Lung microvascular endothelial cell (primary cell): Measurements from ENCODE around the gene RBFOX1. TPM values are rescaled to one million over a fixed set of nuclear protein-coding genes. Genes with fewer than 3 reads are reported as not detected.

Experiments used
- DNase-seq, 2 donors: peaks; one replicate each; pipeline versions ENCODE4 v3.0.0 to v3.0.0-alpha.2; 2010; ENCODE audit warnings: low read depth in 2 of 2
- total RNA-seq: library from RNA; depleted of rRNA; stranded (reverse); fragments of >200 nt; gene quantifications from 2 replicates; pipeline ENCODE4 v1.2.1, GENCODE V29; 2014

Gene RBFOX1
- total RNA-seq, 1 donor from 2014 or later = not detected

- no peak for DNase-seq
Observed at GRCh38 chr16:7675628-7676027, 343.0 kb downstream of the RBFOX1 start.

DNA sequence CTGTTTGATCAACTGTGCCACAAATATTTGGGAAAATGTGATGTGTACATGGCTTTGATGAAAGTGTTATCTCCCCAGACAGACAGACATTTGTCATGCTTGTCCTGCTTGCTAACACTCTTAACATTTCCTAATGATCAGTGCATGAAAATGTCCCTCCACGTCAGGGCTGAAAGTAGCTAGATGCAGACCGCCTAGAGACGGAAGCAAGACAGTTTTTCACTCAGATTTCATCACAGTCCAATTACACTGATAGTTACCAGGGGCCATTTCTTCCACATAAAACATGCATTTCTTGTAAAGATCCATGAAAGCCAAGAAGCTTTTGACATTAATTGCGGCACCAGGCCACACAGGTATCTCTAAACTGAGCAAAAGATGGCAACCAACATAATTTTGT, 347.7 kb downstream of the RBFOX1 start:
- no peak for DNase-seq

DNA sequence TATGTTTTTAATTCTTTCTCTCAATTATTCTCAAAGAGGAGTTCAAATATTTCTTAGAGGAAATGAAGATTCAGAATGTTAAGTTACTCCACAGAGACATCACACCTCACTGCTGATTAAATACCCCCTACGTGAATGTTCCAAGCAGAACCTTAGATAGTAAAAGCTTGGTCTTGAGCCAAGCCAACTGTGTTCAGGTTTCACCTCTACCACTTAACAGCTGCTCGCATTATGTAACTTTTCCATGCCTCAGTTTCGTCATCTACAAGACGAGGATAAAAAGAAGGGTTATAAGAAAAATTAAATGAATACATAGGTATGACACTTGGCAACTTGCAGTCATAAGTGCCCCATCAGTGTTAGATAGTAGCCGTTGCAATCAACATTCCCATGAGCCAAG, 356.2 kb downstream of the RBFOX1 start:
- no peak for DNase-seq

GRCh38 chr16:7689234-7689633, 356.6 kb downstream of the RBFOX1 start:
- DNase-seq = no peak

- DNase-seq = no peak
Observed at GRCh38 chr16:7691533-7691932, 358.9 kb downstream of the RBFOX1 start.

DNA sequence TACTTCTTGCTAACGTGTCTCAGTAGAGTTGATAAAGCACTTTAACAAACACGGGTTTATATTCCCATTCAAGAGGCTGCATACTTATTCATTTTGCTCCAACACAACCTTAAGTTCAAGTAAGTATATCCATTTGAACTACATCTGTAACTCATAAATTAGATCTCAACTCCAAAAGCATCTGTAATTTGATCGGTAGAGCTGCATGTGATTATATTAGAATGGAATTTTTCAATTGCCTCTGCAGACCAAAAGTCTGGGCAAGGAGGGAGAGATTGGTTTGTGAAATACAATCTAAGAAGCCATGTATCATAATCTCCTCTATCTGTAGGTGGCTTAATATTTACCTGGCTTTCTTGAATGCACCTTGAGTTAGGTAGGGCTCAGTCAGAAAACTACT, 371.0 kb downstream of the RBFOX1 start:
- DNase-seq = no peak

GRCh38 chr16:7705885-7706284, 373.2 kb downstream of the RBFOX1 start:
- DNase-seq = no peak

DNA sequence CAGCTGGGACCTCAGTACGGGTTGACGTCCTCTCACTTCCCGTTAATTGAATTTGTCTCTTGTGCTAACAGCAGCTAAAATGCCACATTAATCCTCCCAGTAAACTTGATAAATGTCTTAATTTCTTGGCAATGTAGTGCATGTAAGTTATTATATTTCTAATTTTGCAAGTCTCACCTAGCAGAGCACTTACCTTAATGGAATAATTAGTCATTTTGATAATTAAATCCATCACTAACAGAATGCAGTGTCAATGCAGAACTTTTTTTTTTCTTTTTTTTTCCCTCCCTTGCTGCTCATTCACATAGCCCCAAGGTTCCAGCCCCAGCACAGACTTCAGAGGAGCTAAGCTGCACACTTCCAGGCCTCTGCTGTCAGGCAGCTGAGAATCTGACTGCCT, 376.5 kb downstream of the RBFOX1 start:
- no peak for DNase-seq

GRCh38 chr16:7713244-7713643, 380.6 kb downstream of the RBFOX1 start:
- no peak for DNase-seq

- DNase-seq = no peak
Observed at GRCh38 chr16:7714775-7715174, 382.1 kb downstream of the RBFOX1 start.

- DNase-seq = no peak
Observed at GRCh38 chr16:7716660-7717550, 384.3 kb downstream of the RBFOX1 start.

DNA sequence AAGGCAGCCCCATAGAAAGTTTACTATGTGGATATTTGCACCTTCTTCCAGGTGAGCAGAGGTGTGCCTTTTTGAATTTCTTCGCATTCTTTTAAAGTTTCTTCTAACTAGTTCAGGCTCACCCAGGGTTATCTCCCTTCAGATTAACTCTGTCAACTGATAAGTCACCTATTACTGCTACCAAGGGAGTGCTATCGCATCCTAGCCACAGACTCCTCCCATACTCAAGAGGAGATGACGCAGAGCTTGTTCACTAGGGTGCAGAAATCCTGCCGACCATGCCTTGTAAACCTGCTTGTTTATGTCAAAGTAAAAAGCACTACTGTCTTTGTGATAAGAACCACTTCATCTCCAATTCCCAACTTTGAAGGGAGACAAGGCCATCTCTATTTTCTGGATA, 390.1 kb downstream of the RBFOX1 start:
- no peak for DNase-seq

DNA sequence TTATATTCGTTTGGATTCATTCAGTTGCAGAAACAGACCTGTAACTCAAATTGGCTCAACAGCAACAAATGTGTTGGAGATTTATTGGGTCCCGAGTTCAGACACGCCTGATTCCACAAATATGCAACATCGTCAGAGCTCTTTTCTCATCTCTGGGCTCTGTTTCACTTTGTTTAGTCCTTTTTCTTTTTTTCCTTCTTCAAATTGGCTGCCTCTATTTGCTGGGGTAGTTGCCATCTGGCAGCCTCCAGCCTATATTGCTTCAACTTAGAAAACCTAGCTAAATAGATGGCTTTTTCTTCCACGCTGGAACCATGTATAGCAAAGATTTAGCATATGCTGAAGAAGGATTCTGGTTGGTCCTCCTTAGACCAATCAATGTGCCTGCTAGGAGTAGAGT, 398.5 kb downstream of the RBFOX1 start:
- DNase-seq = no peak

DNA sequence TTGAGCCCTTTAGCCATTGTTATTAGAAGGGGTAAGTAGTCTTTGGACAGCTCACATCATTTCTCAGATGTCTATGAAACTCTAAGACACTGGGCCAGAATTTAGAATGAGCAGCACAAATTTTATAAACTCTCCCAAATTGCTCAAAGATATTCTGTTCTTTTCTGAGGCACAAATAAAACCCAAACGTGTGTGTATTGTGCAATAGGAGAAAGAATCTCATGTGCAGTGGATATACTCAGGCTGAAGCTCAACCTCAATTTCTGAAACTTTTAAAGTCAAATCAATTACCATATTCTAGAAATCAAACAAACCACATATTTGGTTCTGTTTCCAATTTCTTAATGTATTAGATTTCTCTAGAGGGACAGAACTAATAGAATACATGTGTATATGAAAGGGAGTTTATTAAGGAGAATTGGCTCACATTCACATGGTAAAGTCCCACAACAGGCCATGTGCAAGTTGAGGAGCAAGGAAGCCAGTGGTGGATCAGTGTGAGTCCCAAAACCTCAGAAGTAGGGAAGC, 403.6 kb downstream of the RBFOX1 start:
- DNase-seq = no peak

DNA sequence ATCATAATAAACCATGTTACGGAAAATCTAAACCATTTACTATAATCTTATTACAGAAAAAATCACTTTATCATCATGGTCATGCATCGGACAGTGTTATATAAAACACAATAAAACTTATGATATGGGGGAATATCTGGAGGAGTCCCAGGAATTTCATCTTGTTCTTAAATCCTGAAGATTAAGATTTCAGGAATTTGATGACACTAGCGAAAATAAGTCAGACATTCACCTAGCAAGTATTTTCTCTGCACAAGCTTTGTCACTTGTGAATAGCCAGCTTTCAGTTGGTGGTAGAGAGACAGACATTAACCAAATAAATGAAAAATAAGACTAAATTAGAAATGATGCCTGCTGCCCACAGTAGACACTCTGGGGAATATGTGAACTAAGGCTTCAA, 410.0 kb downstream of the RBFOX1 start:
- no peak for DNase-seq

DNA sequence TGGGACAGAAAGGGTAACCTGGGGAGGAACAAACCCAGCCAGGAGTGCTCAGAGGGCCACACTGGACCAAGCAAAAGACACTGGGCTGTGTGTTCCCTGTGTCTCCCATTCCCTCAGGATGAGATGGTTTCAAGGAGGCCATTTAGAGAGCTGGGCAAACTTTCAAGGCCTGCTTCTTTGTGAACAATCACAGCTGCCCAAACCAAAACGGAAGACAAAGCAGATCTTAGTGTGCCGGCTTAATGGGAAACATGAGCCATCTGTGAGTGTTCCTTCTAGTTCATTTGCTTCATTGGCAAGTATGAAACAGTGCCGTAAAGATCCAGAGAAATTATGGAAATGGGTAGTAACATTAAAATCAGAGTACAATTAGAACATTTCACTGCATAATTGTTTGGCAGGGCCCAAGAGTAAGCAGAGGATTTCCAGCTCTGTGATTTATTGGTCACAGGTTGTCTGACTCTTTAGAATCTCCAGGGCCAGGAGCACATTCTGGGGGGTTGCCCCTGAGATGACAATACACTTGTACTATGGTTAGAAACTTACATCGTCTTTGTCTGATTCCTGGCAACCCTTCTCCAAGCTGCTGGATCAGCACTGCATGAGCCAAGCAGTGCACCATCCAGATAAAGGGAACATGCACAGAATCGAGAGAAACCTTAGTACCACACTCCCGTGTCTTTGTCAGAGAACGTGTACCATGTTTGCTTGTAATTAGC, 412.1 kb downstream of the RBFOX1 start:
- no peak for DNase-seq

DNA sequence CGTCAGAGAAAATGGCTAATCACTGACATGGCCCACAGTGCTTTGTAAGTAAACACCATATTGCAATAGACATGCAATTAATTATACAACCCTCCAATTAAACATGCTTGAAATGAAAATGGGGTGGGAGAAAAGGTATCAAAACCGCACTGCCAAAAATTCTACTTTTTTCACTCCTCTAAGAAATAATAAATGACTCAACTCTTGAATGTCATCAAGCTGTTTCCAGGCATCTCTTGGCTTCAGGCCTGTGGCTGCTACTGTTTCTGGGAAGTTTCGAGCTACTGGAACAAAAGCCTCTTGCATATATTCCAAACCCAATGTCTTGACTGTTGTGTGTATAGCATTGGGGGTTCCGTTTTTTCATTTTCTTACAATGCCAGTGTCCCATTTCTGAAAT, 412.6 kb downstream of the RBFOX1 start:
- no peak for DNase-seq

- no peak for DNase-seq
Observed at GRCh38 chr16:7746941-7747340, 414.3 kb downstream of the RBFOX1 start.

GRCh38 chr16:7748522-7748921, 415.9 kb downstream of the RBFOX1 start:
- DNase-seq = no peak

DNA sequence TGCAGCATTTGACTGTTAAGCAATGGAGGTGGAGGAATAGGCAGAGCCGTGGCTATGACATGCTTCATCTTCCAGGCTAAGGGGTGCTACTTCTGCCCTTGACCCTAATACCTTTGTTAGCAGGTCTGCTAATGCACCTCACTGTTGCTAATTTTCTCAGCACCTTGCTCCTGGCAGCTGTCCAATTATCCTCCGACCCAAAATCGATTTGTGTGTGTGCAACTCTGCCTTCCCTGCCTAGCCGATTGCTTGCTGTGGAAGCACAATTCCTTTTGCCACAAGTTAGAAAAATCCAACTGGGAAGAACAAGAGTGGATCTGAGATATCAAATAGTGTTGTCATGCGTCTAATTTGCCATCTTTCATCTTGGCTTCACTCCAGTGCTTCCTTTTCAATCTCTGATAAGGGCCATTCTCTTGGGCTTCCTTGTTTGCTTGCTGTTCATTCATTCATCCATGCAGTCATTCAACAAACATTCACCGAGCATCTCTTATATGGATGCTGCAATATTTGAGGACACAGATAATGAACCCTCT, 422.8 kb downstream of the RBFOX1 start:
- DNase-seq = no peak
